Activated CD4-positive, alpha-beta T cell treated with anti-CD3 and anti-CD28 coated beads for 4 hours (primary cell): Measurements from ENCODE around the gene PAM16.

ENCODE experiments used
- DNase-seq, 2 donors: peaks; one replicate each; pipeline ENCODE4 v3.0.0-alpha.2; 2020

Gene PAM16

DNA sequence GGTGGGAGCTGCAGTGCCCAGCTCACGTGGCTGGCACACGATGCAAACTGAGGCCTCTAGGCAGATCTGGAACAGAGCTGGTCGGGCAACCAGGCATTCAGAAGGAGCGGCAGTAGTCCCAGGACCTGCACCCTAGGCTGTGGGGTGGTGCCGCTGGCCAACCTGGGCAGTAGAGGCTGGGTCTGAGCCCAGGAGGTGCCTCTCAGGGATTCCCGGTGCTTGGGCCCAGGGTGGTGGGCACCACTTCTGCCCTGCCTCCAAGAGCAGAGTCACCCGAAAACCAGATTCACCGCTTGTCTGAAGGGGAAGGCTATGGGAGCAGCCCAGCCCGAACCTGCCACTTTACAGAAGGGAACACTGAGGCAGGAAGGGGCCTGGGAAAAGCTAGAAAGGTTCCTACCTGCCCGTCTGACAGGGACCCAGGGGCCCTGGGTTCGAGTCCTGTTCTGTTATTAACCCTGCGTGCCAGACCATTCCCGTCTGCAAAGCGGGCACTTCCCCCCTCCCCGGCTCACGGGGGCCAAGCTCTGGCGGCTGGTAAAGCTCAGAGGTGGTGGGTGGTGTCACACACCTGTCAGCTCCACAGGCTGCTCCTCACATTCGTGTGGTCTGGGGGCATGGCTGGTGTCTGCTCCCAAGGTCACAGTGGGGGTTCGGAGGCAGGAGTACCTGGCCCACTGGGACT lies 18.4 kb downstream of the PAM16 start:
- no peak for DNase-seq

- DNase-seq = no peak
Observed at GRCh38 chr16:4332083-4332482, 19.0 kb downstream of the PAM16 start.

DNA sequence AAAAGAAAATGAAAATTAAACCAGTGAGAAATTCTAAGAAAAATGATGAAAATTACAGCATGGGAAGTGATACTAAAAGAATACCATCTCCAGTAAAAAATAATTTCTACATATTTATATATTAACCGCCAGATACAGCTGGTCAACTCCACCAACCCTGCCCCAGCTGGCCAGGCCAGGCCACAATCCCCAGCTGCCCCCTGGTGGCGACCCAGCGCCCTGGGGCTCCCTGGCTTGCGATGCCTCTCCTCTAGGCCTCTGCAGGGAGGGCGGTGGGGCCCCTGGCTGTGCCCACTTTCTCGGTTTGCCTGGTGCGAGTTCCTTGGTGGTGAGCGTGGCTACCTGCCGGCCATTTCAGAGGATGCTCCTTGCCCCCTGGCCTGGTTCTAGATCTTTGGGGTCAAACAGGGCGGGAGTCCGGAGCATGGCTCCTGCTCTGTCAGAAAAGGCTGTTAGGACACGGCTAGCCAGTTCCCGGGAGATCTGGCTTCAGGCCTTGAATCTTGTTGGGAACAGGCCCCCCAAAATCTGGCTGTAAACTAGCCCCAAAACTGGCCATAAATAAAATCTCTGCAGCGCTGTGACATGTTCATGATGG lies 20.7 kb downstream of the PAM16 start:
- peak; percentile 67 to 71 for DNase-seq

DNA sequence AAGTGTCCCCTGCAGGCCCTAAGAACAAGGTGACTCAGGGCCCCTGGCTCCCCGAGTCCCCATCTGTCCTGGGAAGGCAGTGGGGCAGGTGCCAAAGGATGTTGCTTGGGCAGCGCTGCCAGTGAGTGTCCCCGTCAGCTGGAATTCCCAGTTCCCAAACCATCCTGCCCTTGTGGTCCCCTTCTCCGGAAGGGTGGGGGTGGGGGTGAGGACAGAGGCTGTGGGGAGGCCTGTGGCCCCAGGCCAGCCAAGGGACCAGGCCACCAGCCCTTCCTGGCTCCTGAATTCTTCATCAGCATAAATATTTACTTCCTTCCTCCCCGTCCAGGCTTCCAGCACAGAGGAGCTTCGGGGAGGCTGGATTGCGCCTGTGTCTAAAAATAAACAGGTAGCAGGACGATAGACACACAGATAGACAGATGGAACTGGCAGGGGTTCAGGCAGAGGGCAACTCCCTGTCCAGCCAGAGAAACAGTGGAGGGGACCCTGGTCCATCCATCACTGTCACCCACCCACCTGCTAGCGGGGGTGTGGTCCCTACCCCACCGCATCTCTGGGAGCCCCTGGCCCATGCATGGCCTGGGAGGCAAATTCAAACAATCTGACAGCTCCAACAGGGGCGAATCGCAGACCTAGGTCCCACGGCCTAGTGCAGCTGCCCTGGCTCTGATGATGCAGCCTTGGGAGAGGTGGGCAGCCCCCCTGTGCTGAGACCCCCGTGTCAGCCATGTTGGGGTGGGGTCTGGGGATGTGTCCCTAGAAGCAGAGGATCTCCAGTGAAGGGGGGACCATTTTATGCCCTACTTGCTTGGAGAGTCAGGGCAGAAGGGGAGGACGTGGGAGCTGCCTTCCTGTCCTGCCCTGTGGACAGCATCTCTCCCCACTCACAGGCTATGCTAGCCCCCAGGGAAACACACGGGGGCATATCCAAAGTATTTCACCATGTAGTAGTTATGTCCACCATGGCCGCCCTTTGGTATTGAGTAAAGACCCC lies 22.0 kb downstream of the PAM16 start:
- no peak for DNase-seq

- DNase-seq = peak; percentile 59 to 61
Observed at GRCh38 chr16:4328046-4328781, 22.9 kb downstream of the PAM16 start.

DNA sequence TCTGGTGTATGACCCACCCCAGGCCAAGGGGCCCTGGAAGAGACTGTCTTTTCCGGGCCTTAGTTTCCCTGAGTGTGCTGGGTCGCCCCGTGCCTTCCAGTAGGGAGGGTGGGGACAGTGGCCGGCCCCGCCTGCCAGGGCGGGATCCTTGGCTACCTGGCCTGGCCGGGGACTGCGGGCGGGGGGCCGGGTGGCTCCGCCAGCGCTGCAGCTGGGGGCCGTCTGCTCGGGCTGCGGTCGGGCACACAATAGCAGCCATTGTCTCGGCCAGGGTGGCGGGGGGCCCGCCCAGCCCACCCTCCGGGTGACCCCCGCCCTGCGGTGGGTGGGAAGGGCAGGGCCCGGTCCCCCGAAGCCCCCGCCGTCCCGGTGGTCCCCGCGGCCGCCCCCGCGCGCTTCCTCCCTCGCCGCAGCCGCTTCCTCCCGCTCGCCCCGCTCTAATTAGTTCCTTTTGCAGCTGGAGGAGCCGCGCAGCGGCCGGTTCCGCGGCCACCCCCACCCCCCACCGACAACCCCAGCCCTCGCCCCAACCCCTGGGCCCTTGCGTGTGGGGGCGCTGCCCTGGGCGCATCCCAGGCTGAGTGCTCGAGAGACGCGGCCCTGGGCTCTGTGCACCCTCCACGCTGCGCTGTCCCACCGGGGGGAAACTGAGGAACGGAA lies 23.6 kb downstream of the PAM16 start:
- no peak for DNase-seq

DNA sequence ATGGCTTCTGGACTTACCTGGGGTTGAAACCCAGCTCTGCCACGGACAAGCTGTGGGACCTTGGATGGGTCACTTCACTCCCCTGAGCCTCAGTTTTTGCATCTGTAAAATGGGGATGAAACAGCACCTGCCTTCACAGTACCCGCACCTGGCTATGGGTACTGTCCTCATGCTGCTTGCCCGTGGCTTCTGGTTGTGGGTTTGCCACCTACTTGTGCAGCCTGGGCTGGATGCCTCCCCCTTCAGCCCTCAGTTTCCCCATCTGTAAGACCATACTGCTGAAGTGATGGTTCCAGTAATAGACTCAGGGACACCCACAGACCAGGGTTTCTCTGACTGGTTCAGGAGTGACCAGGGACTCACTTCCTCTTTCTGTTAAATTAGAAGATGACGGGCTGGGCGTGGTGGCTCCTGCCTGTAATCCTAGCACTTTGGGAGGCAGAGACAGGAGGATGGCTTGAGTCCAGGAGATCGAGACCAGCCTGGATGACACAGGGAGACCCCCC lies 25.8 kb downstream of the PAM16 start:
- DNase-seq = no peak

DNA sequence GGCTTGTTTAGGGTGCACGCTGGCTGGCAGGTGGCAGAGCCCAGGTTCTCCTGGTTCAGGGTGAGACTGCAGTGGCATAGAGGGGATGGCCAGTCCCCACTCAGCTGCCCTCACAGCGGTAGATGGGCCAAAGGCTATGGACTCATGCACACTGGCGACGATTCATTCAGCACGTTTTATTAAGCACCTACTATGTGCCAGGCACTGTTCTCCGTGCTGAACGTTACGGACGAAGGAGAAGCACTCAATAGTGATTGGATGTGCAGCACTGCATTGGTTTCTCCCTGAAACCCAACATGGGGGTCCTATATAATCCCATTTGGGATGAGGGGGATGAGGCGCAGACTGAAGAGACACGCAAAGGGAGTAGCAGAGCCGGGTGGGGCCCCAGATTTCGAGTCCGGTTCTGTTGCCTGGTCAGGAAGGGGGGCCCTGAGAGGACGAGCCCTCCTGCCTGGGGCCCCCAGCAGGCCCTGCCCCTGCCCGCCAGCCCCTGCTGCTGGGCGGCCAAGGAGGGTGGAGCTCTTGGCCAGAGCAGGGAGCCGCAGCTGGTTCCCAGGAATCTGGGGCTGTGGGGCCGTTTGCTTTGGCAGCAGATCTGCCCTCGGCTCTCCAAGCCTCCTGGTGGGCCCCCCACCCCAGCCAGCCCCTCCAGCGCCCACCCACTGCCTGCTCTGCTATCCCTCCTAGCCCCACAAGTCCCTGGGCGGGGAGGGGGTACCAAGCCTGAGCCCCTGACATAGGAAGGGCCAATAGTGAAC lies 26.4 kb downstream of the PAM16 start:
- DNase-seq = no peak

GRCh38 chr16:4323845-4324488 lies 27.2 kb downstream of the PAM16 start:
- no peak for DNase-seq

- no peak for DNase-seq
Observed at GRCh38 chr16:4323071-4323844, 27.9 kb downstream of the PAM16 start.

DNA sequence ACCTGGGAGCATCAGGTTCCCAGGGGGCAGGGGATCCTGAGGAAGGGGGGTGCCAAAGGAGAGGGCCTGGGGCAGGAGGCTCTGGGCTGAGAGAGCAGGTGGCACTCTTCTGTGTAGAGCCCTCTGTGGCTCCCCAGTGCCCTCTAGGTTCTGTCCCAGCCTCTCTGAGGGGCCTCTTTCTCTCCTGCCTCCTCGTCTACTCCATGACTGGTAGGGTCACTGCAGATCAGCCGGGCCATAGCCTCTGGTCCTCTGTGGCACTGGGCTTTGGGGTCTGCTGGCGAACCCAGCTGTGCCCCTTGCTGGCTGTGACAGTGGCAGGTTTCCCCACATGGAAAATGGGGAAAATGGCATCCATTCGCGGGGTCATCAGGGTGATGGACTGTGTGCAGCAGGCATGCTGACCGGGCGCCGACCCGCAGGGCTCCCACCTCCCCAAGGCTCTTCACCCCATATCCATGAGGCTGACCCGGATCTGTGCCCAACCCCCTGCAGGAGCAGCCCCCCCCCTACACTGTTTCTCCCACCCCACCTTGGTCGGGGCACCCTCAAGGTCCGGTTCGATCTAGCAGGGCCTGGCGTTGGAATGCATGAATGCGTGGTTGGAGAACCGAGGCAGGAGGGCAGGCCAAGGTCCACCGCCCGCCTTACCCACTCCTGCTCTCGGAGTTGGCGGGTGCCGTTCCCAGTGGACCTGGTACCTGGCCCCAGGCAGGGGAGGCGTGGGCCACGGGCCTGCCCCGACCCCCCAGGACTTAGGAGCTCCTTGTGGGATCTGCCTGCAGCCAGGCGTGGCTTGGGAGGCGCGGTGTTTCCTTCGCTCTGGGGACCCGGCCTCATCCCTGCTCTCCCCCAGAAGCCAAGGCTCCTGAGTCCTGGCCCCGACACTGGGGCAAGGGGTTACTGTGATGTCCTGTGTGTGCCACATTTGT lies 28.7 kb downstream of the PAM16 start:
- no peak for DNase-seq

- no peak for DNase-seq
Observed at GRCh38 chr16:4321286-4322120, 29.6 kb downstream of the PAM16 start.

DNA sequence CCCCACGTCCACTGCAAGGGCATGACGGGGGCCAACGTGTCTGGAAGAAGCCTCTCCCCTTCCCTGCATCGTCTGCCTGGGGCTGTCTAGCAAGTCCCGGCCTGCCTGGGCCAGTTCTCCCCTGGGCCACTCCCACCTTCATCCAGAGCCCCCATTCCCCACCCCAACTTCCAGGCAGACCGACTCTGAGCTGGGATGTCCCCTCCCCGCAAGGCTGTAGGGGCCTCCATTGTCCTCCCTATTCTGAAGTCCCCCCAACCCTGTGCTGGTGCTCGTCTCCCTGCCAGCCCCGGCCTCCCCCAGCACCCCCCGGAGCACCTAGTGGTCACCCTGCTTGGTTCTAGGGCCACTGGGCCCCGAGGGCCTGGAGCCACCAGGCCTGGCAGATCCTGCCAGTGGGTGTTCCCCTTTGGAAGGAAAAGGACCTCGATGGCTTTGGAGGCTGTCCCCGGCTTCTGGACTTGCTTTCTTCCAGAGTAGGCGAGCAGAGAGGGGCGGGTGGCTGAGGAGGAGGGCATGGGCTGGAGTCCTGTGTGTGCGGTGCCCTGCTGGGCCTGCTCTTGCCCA lies 30.5 kb downstream of the PAM16 start:
- no peak for DNase-seq

- DNase-seq = peak; percentile 49 to 59
Observed at GRCh38 chr16:4319454-4320421, 31.4 kb downstream of the PAM16 start.

GRCh38 chr16:4318967-4319366 lies 32.2 kb downstream of the PAM16 start:
- DNase-seq = no peak

GRCh38 chr16:4318451-4318910 lies 32.6 kb downstream of the PAM16 start:
- no peak for DNase-seq
